ENCODE results near the gene PDILT. TPM values are rescaled to one million over a fixed set of nuclear protein-coding genes. Genes with fewer than 3 reads are reported as not detected.
"Not testable (repeated sequence)": the region's sequence is repeated elsewhere in the genome, so short reads cannot be mapped to it uniquely, and the experiment has no call there.

PDILT gene
- total RNA-seq, 1 experiment from 2014 or later = not detected

DNA sequence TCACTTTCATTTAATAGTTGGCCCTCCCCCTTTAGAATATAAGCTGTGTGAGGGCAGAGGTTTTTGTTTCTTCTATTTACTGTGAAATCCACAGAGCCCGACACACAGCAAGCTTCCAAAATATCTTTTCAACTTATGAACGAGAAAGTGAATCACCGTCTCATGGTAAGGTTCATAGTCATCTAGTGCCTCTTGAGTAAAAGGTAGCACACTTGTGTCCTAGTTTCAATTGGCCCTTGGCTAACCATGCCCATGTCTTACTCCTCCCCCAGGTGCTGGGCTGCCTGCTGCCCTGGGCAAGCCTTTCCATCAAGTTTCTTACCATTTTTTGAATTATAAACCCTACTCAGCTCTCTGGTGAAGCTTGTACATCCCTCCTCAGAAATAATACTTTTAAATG is 64.8 kb downstream of the PDILT start:
- no peak for DNase-seq (ENCODE audit: low read depth, low spot score)
- in situ Hi-C loops (cut with HindIII; ENCODE audit: low pct_unique_long_range_greater_than_20kb, low sequenced_read_pairs) = no loop called here

- in situ Hi-C loops (cut with HindIII; ENCODE audit: low pct_unique_long_range_greater_than_20kb, low sequenced_read_pairs) = no loop called here
- DNase-seq (ENCODE audit: low read depth, low spot score) = no peak
These were observed 67.6 kb downstream of the PDILT start for GRCh38 chr16:20336955-20337354.

GRCh38 chr16:20334396-20334795 is 70.1 kb downstream of the PDILT start:
- no peak for DNase-seq (ENCODE audit: low read depth, low spot score)
- in situ Hi-C loops (cut with HindIII; ENCODE audit: low pct_unique_long_range_greater_than_20kb, low sequenced_read_pairs) = no loop called here

DNA sequence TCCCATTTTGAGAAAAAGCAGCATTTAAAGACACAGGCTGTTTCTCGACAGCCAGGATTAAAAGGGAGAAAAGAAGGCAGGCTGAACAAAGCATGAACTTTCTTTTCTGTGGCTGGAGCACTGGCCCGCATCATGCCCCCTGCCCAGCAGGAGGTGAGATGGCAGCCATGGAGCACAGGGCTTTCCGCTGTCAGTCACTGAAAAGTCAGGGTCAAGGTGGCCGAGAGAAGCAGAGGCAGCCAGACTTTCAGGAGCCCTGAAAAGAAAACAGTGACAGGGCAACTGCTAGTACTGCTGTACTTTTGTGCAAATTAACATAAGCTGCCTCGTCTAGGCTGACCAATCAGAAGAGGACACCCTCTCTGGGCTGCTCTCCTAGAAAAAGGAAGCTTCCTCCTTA is 71.4 kb downstream of the PDILT start:
- in situ Hi-C loops (cut with HindIII; ENCODE audit: low pct_unique_long_range_greater_than_20kb, low sequenced_read_pairs) = no loop called here
- no peak for DNase-seq (ENCODE audit: low read depth, low spot score)

- DNase-seq (ENCODE audit: low read depth, low spot score) = no peak
- in situ Hi-C loops (cut with HindIII; ENCODE audit: low pct_unique_long_range_greater_than_20kb, low sequenced_read_pairs) = no loop called here
These were observed 72.1 kb downstream of the PDILT start for GRCh38 chr16:20332411-20332810.

DNA sequence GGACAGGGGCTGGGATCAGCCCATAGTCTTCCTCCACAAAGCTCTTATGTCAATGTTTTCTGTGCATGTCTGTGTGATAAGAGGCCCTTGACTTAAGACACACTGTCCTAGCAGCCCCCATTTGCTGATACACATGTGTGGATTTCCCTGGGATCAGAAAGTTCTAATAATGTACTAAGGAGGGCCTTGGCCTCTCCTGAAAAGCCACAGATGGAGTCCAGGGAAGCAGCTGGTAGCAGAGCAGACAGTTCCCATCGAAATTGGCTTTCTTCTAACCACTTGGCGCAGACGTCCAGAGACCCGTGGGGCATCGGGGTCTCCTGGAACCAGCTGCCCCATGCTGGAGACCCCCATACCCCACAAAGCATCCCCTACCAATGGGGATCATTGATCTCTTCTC is 72.9 kb downstream of the PDILT start:
- DNase-seq (ENCODE audit: low read depth, low spot score) = no peak
- in situ Hi-C loops (cut with HindIII; ENCODE audit: low pct_unique_long_range_greater_than_20kb, low sequenced_read_pairs) = no loop called here

GRCh38 chr16:20329392-20330138 is 75.0 kb downstream of the PDILT start:
- in situ Hi-C loops (cut with HindIII; ENCODE audit: low pct_unique_long_range_greater_than_20kb, low sequenced_read_pairs) = no loop called here
- no peak for DNase-seq (ENCODE audit: low read depth, low spot score)

DNA sequence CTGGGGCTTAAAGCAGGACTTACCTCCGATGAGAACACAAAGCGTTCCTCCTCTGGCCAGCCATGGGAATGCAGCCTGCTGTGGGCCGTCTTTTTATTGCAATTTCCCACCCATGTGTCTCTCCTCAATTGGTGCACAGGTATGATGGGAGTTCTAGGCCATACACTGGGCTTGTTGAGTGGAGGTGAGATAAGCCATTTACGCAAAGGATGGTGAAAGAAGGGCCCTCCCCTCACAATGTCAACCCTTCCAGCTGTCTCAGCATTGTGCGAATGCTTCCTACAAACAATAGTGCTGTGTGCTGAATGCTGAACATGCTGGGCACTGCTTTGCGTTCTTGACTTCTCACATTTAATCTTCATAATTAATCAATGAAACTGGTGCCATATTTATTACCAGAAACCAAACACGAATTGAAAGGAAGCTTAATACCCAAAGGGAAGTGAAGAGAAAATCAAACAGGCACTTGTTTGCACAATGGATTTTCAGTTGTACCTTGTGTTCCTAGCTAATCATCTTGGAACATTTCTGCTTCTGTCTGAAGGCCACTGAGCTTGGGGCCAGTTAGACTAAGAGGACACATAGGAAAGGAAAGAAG is 77.0 kb downstream of the PDILT start, which contains the start of gene GP2:
GP2 (minus strand) TSS at position 70 of the 598 bp plus-strand sequence. CDS start 1,082 bp downstream, outside the sequence.
- in situ Hi-C loops (cut with HindIII; ENCODE audit: low pct_unique_long_range_greater_than_20kb, low sequenced_read_pairs) = no loop called here

DNA sequence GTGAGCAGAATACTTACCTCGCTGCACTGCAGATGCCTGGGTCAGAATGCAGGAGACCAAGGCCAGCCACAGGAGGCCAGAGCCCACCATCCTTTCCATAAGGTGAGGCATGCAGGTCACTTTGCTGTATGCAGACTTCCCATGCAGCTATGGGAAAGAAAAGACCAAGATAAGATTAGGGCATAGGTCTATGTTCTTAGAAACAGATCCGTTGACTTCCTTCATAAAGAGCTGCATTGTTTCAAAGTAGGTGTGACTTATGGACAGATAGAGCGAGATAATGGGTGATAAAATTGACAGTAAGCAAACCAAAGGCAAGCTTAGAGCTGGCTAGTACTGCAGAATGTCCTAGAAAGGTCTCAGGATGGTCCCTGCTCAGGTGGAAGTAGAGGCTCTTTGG is 78.2 kb downstream of the PDILT start:
- in situ Hi-C loops (cut with HindIII; ENCODE audit: low pct_unique_long_range_greater_than_20kb, low sequenced_read_pairs) = no loop called here

More for the DNA sequence above, 77.0 kb downstream of the PDILT start, which contains the start of gene GP2:
- no peak for DNase-seq (ENCODE audit: low read depth, low spot score)

DNA sequence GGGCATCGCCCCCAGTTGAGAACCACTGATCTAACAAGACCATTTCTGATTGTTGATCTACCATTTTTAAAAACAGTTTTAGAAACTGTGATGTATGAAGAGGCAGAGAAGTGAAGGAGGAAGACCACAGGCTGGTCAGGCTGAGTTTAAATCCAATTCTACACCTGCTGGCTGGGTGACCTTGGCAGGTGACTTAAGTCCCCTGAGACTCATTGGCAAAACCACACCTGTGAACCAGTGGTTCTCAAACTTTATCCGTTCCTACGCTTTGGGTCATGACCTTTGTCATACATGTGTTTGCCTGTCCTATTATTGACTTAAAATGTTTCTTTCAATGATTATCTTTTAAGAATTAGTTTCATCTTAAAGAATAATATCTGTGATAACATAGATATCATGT is 79.5 kb downstream of the PDILT start:
- in situ Hi-C loops (cut with HindIII; ENCODE audit: low pct_unique_long_range_greater_than_20kb, low sequenced_read_pairs) = no loop called here
- DNase-seq (ENCODE audit: low read depth, low spot score) = no peak

More for the DNA sequence above, 78.2 kb downstream of the PDILT start:
- no peak for DNase-seq (ENCODE audit: low read depth, low spot score)

GRCh38 chr16:20323591-20324117 is 80.9 kb downstream of the PDILT start:
- in situ Hi-C loops (cut with HindIII; ENCODE audit: low pct_unique_long_range_greater_than_20kb, low sequenced_read_pairs) = no loop called here
- DNase-seq (ENCODE audit: low read depth, low spot score) = no peak

DNA sequence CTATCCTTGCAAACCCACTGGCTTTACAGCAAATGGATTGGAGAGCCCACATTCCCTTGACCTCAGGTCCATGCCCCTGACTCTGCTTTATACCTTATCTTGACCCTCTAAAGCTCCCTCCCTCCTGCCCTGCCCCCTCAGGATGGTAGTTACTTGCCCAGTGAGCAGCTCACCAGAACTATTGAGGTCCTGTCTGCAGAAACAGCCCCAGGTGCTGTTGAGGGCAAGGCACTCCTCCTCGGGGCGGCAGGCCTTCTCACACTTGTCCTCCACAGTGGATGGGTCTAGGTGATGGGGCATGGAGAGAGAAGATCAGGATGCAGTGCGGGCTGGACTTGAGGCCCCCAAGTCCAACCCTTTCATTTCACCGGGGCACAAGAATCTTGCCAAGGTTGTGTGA is 81.8 kb downstream of the PDILT start:
- DNase-seq (ENCODE audit: low read depth, low spot score) = no peak
- in situ Hi-C loops (cut with HindIII; ENCODE audit: low pct_unique_long_range_greater_than_20kb, low sequenced_read_pairs) = no loop called here

DNA sequence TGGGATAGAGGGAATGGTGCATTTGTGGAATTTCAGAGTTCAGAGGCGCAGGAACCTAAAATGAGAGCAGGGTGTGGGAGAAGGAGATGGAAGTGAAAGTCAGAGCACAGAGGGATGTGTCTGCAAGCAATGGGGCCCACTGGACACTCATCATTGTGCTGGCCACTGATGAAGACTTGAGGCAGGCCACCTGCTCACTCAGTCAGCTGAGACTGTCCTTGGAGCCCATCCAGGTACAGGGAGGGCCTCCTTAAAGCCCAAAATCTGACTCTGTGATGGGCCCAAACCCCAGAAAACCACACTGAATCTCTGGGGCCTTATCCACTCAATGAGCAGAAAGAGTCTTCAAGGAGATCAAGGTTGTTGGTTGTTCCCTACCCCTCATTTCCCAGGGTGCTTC is 82.9 kb downstream of the PDILT start:
- DNase-seq (ENCODE audit: low read depth, low spot score) = no peak
- in situ Hi-C loops (cut with HindIII; ENCODE audit: low pct_unique_long_range_greater_than_20kb, low sequenced_read_pairs) = no loop called here

DNA sequence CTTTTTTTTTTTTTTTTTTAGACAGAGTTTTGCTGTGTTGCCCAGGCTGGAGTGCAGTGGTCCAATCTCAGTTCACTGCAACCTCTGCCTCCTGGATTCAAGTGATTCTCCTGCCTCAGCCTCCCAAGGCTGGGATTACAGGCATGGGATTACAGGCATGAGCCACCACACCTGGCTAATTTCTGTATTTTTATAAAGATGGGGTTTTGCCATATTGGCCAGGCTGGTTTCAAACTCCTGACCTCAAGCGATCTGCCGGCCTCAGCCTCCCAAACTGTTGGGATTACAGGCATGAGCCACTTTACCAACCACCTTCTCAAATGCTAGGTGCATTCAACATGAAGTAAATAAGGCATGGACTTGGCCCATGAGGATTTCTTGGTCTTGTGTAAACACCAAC is 83.5 kb downstream of the PDILT start:
- DNase-seq (ENCODE audit: low read depth, low spot score); in situ Hi-C loops (cut with HindIII; ENCODE audit: low pct_unique_long_range_greater_than_20kb, low sequenced_read_pairs): not testable (repeated sequence)

GRCh38 chr16:20320592-20320991 is 83.9 kb downstream of the PDILT start:
- in situ Hi-C loops (cut with HindIII; ENCODE audit: low pct_unique_long_range_greater_than_20kb, low sequenced_read_pairs) = no loop called here
- no peak for DNase-seq (ENCODE audit: low read depth, low spot score)

- in situ Hi-C loops (cut with HindIII; ENCODE audit: low pct_unique_long_range_greater_than_20kb, low sequenced_read_pairs) = no loop called here
- no peak for DNase-seq (ENCODE audit: low read depth, low spot score)
These were observed 84.4 kb downstream of the PDILT start for GRCh38 chr16:20320178-20320577.

DNA sequence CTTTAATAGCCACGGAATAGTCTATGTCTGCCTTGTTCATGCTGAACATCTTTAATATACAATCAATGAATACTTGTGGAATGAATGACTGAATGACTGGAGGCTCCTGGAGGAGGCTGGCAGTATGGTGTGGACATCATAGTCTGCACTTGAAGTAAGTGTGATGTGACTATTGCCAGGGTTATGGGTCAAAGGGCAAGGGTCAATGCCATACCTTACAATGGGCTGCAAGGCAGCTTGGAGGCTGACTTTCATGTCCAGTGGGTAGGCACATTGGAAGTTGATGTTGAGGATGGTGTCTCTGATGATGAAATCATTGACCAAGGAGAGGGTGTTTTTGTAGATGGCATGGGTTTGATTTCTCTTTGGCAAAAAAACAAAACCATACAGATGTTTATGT is 85.1 kb downstream of the PDILT start:
- DNase-seq (ENCODE audit: low read depth, low spot score) = no peak
- in situ Hi-C loops (cut with HindIII; ENCODE audit: low pct_unique_long_range_greater_than_20kb, low sequenced_read_pairs) = no loop called here

DNA sequence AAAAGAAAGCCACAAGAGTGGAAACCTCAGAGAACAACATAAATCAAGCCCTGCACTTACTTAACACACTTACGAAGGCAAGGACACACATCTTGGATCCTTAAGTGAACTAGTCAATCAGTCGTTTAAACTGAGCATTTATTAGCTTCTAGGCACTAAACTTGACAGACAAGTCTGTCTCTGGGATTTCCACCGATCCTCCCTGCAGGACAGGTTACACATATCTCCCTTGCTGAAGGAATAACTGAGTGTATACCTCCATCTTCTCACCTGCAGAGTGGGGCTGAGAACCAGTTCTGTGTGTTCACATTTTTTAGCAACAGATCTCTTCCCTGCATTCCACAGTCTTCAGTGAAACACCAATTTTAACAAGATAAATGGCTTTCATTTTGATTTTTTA is 86.1 kb downstream of the PDILT start:
- in situ Hi-C loops (cut with HindIII; ENCODE audit: low pct_unique_long_range_greater_than_20kb, low sequenced_read_pairs) = no loop called here
- DNase-seq (ENCODE audit: low read depth, low spot score) = no peak

- no peak for DNase-seq (ENCODE audit: low read depth, low spot score)
- in situ Hi-C loops (cut with HindIII; ENCODE audit: low pct_unique_long_range_greater_than_20kb, low sequenced_read_pairs) = no loop called here
These were observed 86.5 kb downstream of the PDILT start for GRCh38 chr16:20318006-20318405.

Data from SK-MEL-5 (cell line).